NCI-H526 treated with DMSO at 0.1 percent for 48 hours (cell line): ENCODE data around the gene FGF1.

Experiments
- DNase-seq: peaks from one replicate; lab custom pipeline; 2025; lab: John Stamatoyannopoulos, UW

The FGF1 gene

GRCh38 chr5:142576303-142576702, 109.6 kb downstream of the FGF1 start:
- no peak for DNase-seq

- no peak for DNase-seq
These were observed 113.9 kb downstream of the FGF1 start for GRCh38 chr5:142572006-142572405.

GRCh38 chr5:142571371-142571770, 114.5 kb downstream of the FGF1 start:
- no peak for DNase-seq

DNA sequence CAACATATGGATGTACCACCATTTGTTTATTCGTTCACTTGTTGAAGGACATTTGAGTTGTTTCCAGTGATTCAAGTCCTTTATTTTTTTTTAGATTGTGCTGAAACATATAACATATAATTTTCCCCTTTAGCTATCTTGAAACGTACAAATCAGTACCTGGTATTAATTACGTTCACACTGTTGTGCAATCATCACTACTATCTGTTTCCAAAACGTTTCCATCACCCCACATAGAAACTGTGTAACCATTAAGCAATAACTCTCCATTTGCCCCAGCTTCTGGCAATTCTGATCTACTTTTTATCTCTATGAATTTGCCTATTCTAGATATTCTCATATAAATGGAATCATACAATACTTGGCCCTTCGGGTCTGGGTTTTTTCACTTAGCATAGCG, 116.0 kb downstream of the FGF1 start:
- no peak for DNase-seq

- no peak for DNase-seq
These were observed 116.9 kb downstream of the FGF1 start for GRCh38 chr5:142568996-142569335.

DNA sequence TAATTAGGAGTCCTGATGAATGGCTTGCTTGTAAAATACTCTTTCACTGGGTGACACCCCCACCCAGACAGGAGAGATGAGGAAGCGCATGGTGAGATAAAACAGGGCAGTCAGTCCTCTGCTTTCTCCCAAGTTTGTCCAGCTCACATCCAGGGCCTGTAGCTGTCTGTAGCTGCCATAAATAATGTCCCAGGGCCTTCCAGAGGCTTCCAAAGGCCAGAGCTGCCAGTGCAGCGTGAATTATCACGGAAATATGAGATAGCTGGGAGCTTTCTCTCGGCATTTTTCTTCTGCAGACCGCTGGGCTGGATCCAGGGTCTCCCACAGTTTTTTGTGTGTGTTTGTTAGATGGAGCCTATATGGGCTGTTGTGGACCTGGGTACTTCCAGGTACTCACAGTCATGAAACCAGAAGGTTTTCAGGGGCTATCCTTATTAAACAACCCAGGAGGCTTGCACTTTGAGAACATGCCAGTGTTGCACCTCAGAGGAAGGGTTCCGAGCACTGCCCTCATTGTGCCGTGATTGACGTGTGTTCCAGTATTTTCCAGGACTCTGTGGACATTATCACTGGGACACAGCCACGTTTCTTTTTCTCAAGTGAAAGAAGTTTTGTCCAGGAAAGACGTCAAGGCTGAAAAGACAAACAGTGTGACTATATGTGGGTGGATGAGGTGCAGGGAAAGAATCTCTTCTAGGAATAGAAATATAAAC, 117.5 kb downstream of the FGF1 start:
- no peak for DNase-seq

DNA sequence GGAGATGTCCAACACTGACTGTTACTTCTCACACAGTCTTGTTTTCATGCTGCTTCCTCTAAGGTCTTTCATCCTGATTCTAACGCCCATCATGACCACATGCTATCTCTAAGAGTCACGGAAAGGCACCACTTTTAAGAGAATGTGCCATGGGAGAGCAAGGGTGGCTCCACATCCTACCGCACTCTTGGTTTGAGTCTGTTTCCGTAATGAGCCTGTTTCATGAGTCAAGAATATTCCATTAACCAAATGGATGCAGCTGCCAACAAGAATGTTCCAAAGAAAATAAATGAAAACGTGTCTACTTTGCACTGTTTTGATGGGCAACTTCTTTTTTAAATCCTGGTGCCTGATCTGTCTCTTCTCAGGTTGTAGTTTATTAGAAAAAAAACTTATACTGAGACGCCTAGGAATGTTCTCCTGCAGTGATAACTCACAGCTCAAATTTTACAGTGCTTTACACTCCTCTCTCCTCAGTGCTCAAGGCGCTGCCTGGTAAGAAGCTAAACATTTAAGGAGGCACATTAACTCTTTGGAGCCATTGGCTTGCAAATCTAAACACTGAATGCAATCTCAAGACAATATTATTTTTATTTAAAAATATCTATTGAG, 124.3 kb downstream of the FGF1 start:
- no peak for DNase-seq

- no peak for DNase-seq
These were observed 124.9 kb downstream of the FGF1 start for GRCh38 chr5:142561029-142561428.

- no peak for DNase-seq
These were observed 133.8 kb downstream of the FGF1 start for GRCh38 chr5:142552107-142552506.

DNA sequence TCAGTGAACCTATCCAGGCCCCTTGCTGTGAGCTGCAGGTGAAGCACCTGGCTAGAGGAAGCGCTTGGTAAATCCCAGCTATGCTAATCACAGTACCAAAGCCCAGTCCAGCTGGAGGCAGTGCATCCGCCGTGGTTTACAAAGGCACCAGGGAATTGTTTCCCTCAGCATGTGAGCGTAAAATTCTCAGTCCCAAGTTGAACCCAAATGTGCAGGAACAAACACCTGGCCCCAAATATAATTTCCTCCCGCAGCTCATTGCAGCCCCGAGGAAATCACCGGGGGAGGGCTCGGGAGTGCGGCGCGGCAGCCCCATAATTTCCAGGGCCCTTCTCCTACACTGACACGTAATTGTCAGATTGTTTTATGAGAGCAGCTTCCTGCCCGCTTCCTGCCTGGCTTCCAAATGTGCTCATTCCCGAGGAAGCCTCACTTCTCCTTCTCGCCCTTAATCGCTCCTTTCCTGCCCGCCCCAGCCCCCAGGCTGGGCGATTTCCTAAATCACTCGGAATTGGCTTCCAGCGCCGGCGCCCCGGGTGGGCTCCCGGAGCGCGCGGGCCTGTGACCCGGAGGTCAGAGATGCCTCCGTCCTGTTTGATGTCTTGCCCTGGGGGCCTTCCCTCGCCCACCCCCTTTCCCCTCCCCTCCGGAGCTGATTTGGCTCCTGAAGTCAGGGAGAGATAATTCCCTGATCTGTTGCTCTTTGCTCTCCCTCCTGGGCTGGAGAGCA, 134.4 kb downstream of the FGF1 start:
- peak; percentile 7 for DNase-seq

- no peak for DNase-seq
These were observed 135.4 kb downstream of the FGF1 start for GRCh38 chr5:142550471-142550870.

- DNase-seq, result no peak
These were observed 136.1 kb downstream of the FGF1 start for GRCh38 chr5:142549834-142550233.

- DNase-seq, result peak; percentile 85
These were observed 137.1 kb downstream of the FGF1 start for GRCh38 chr5:142548739-142549275.

DNA sequence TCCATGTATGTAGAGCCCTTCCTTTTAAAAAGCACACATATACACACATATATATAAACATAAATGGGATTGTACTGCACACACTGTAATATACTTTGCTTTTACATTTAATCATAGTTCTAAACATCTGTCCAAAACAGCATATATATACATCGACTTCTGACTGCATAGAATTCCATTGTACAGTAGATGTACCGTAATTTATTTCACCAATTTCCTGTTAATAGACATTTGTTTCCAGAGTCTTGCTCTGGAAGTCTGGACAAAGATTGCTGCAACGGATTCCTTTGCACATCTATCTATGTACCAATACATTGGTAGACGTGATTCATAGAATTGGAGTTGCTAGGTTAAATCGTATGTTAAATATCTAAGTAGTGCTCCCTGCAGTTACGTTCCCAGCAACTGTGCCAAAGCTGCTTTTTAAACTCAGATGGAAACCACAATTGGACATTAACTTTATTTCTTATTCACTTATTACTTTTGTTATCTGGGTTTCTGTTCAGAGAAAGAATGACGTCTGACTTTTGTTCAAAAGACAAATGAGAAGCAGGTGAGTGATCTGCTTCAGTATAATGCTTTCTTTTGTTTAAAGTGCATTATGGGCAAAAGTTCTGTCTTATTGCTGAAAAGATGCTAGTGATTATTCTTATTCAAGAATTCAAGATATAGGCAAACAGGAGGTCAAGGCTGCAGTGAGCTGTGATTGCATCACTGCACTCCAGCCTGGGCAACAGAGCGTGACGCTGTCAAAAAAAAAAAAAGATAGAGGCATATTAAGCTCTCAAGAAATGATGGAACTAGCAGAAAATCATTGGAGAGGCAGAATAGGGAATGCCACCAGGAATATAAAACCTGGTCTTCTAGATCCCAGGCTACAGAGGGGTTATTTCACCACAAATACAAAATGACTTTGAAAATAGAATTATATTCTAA, 138.2 kb downstream of the FGF1 start:
- no peak for DNase-seq

- no peak for DNase-seq
These were observed 140.1 kb downstream of the FGF1 start for GRCh38 chr5:142545650-142546322.

DNA sequence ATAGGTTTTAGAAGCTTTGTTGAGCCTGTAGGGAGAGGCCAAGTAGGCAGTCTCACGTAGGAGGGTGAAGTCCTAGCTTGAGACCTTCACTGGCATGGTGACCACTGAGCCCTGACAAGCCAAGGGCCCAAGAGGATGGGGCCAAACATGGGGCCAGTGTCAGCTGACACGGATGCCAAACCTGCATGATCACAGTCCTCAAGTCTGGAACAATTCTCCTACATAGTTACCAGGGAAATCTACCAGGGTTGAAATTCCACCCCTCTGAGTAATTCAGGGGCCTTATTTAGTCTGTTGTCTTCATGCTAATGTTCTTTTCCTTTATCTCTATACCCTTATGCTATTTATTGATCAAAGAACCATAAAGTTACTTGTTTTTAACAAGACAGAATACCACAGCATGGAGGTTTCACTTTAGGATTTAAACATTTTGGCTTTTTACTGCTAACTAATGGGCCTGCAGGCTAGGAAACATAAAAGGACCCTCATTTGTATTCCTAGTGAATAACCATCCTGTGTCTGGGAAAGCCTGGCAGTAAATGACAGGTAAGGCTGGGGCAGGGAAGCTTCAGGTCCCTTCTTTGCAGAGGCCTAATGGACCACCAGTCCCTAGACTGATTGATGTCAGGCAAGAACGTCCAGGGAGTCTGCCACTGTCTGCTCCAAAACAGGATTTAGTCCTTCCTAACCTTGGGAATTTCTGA, 140.8 kb downstream of the FGF1 start:
- no peak for DNase-seq

DNA sequence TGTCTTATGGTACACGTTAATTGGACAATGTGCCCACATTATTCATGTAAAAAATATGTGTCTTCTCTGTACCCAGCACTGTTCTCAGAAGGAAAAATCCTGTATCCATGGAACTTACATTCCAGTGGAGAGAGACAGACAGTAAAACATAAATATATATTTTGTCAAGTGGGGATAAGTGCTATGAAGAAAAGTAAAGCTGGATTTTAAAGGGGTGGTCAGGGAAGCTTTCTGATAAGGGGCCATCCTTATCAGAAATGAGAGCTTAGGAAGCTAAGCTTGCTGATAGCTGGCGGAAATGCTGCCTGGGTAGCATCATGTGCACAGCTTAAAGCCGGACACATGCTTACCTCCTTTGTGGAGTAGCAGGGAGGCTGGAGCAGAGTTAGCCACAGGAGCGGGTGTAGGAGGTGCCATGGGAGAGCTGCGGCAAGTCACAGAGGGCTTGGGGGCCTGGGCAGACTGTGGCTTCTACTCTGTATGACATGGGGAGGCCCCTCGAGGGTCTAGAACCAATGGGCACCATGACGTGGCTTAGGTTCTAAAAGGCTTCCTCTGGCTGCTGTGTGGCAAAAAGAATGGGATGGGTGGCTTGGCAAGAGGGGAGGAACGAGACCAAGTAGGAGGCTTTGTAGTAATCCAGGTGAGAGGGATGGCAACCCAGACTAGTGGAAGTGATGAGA, 141.7 kb downstream of the FGF1 start:
- no peak for DNase-seq

DNA sequence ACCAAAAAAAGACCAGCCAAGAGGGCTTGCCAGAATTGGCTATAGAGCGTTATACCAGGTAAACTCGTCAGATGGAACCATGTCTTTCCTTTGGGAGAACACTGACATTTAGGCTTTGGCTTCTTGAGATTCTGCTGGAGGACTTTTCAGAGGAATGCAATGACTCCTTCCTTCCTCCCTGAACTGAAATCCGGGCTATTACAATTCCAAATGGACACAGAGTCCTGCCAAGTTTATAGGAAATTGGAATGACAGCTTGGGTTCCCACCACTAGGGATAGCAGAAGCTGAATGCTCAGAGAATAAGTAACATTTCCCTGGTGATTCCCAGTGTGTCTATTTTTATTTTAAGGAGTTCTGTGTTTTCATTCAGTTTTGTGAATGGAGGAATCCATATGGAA, 143.0 kb downstream of the FGF1 start:
- DNase-seq, result no peak
